K562 (cell line): ENCODE measurements around the gene CRAT. TPM values are rescaled to one million over a fixed set of nuclear protein-coding genes. Genes with fewer than 3 reads are reported as not detected.

Source experiments
- CGGBP1 ChIP-seq: fragments of 250-450 bp; sonication (Bioruptor Pico); IDR thresholded peaks from 2 replicates; pipeline ENCODE4 v1.9.0; 2021; ENCODE audit warnings: mild to moderate bottlenecking
- CTBP1 ChIP-seq: fragments of 450-650 bp; IDR thresholded peaks from 2 replicates; pipeline ENCODE4 v1.6.1; 2016; ENCODE audit warnings: borderline replicate concordance
- DMBX1 ChIP-seq: fragments of 250-450 bp; sonication (Bioruptor Pico); IDR thresholded peaks from 2 replicates; pipeline ENCODE4 v1.8.0; 2022; ENCODE audit warnings: inconsistent platforms, mild to moderate bottlenecking, moderate library complexity, borderline replicate concordance
- FOXK2 ChIP-seq, 2 experiments: fragments of 450-650 bp; IDR thresholded peaks in 1 of 2; conservative IDR thresholded peaks in 1 of 2; 2 replicates each; pipeline ENCODE4 v1.6.1; 2016; ENCODE audit warnings: low read depth in 2 of 2, mild to moderate bottlenecking in 1 of 2
- HES1 ChIP-seq: fragments of 450-650 bp; IDR thresholded peaks from 2 replicates; pipeline ENCODE4 v1.6.1; 2016; ENCODE audit warnings: low read depth, mild to moderate bottlenecking, moderate library complexity
- IRF1 ChIP-seq: sonication (generic); formaldehyde crosslinking; IDR thresholded peaks from 2 replicates; pipeline ENCODE4 v1.8.0; 2022; ENCODE audit warnings: missing genetic modification reagents, mild to moderate bottlenecking, borderline replicate concordance
- KDM5B ChIP-seq: fragments of 200-600 bp; sonication (generic); IDR thresholded peaks from 2 replicates; pipeline ENCODE4 v1.6.1; 2012; ENCODE audit warnings: low read depth, mild to moderate bottlenecking, moderate library complexity, low read length, control low read depth, inconsistent platforms; ENCODE audit not compliant: insufficient replicate concordance
- MITF ChIP-seq: IDR thresholded peaks from 2 replicates; pipeline ENCODE4 v1.6.1; 2014; ENCODE audit warnings: antibody characterized with exemption
- MTA1 ChIP-seq: fragments of 450-650 bp; IDR thresholded peaks from 2 replicates; pipeline ENCODE4 v1.6.1; 2017; ENCODE audit warnings: borderline replicate concordance
- MYNN ChIP-seq, 2 experiments: sonication (generic); formaldehyde crosslinking in 1 of 2; IDR thresholded peaks; 2 replicates each; pipeline versions ENCODE4 v1.5.0 to v1.6.1; 2016 to 2020; ENCODE audit warnings: antibody characterized with exemption in 1 of 2, missing genetic modification reagents in 1 of 2
- NR2C1 ChIP-seq, 2 experiments: fragments of 450-650 bp; IDR thresholded peaks; 2 replicates each; pipeline ENCODE4 v1.6.1; 2017; ENCODE audit warnings: mild to moderate bottlenecking in 2 of 2, antibody characterized with exemption in 1 of 2, inconsistent platforms in 1 of 2, missing compliant biosample characterization in 1 of 2, missing genetic modification characterization in 1 of 2
- NR3C1 ChIP-seq: sonication (generic); formaldehyde crosslinking; IDR thresholded peaks from 2 replicates; pipeline ENCODE4 v1.8.1; 2022; ENCODE audit warnings: missing genetic modification reagents
- RCOR1 ChIP-seq, 2 experiments: IDR thresholded peaks; 2 replicates each; pipeline ENCODE4 v1.6.1; 2012; ENCODE audit warnings: low read depth in 2 of 2, low read length in 2 of 2, borderline replicate concordance in 1 of 2, improper control_type of control experiment in 1 of 2
- RNF2 ChIP-seq: sonication (generic); IDR thresholded peaks from 2 replicates; pipeline ENCODE4 v1.6.1; 2016
- SIN3A ChIP-seq, 2 experiments: fragments of 150-350 bp in 1 of 2; IDR thresholded peaks; 2 replicates each; pipeline ENCODE4 v1.6.1; 2011 to 2016; ENCODE audit warnings: borderline replicate concordance in 2 of 2, low read depth in 2 of 2, low read length in 2 of 2, mild to moderate bottlenecking in 2 of 2, moderate library complexity in 2 of 2; ENCODE audit not compliant: control insufficient read depth in 1 of 2
- SMARCC2 ChIP-seq: fragments of 450-650 bp; IDR thresholded peaks from 2 replicates; pipeline ENCODE4 v1.6.1; 2017; ENCODE audit warnings: antibody characterized with exemption, moderate library complexity, mild to moderate bottlenecking, low read depth
- TEAD1 ChIP-seq, 2 experiments: fragments of 450-650 bp in 1 of 2; sonication (generic) in 1 of 2; formaldehyde crosslinking; IDR thresholded peaks; 2 replicates each; pipeline versions ENCODE4 v1.4.0 to v1.8.0; 2020 to 2022; ENCODE audit warnings: mild to moderate bottlenecking in 2 of 2, missing genetic modification reagents in 1 of 2
- ZNF263 ChIP-seq: sonication (generic); formaldehyde crosslinking; IDR thresholded peaks from 2 replicates; pipeline ENCODE4 v1.8.0; 2022; ENCODE audit warnings: mild to moderate bottlenecking, missing genetic modification reagents, borderline replicate concordance
- ZNF445 ChIP-seq: fragments of 250-450 bp; sonication (Bioruptor Pico); IDR thresholded peaks from 2 replicates; pipeline ENCODE4 v1.4.0; 2020; ENCODE audit warnings: low read depth, mild to moderate bottlenecking, moderate library complexity
- ZNF518B ChIP-seq: fragments of 250-450 bp; sonication (Bioruptor Pico); IDR thresholded peaks from 2 replicates; pipeline ENCODE4 v1.5.0; 2021; ENCODE audit warnings: mild to moderate bottlenecking, moderate library complexity
- polyA plus RNA-seq, 8 experiments: library from polyadenylated mRNA; depleted of rRNA in 4 of 8; stranded (reverse) in 5 of 8; unstranded in 3 of 8; fragments of >200 nt; fragmentation: Nextera tagmentation in 2 of 8; fragmentation: Illumina TruSeq in 1 of 8; extraction: Ambion mirVana in 2 of 8; extraction: Trizol in 1 of 8; gene quantifications; 2 replicates each; pipeline versions ENCODE4 v1.2.1 to v1.2.3, GENCODE V29; 2011 to 2014; ENCODE audit warnings: inconsistent platforms in 1 of 8, missing spikeins in 1 of 8
- total RNA-seq, 7 experiments: library from RNA; depleted of rRNA in 6 of 7; stranded (reverse); fragments of >200 nt in 6 of 7; fragmentation: Illumina TruSeq in 2 of 7; extraction: Trizol in 2 of 7; gene quantifications; 2 replicates each; pipeline versions ENCODE4 v1.2.1 to v1.2.3, GENCODE V29; 2011 to 2021; ENCODE audit warnings: low replicate concordance in 1 of 7

Gene CRAT
- total and polyA plus RNA-seq, 9 of the 15 experiments (the other 6 are each of a cell fraction or from before 2014, with no cell fraction given) = 0.20 to 13.8 (median 5.4) TPM

- no peak for TF ChIP-seq KDM5B
- TF ChIP-seq CGGBP1 (CRISPR knock-in tag) = no peak
- TF ChIP-seq MTA1 = 0 out of 2 replicates have a peak, but pooled peaks have one; percentile 37
- no peak for TF ChIP-seq MITF
- TF ChIP-seq MYNN (IDR thresholded peaks at IDR 0.05) = no peak
- no peak for TF ChIP-seq MYNN (CRISPR knock-in tag; IDR thresholded peaks at IDR 0.05)
- TF ChIP-seq ZNF518B (CRISPR knock-in tag) = no peak
- TF ChIP-seq RCOR1 (IDR thresholded peaks at IDR 0.05; ENCODE audit: borderline replicate concordance in 1 of 2, low read depth in 2 of 2, low read length in 2 of 2) = peak in 1 of 2 experiments; percentile 86; a peak in 1 of 4 replicates
- TF ChIP-seq HES1 = no peak
- no peak for TF ChIP-seq NR3C1 (CRISPR knock-in tag)
- no peak for TF ChIP-seq ZNF445 (CRISPR knock-in tag)
- no peak for TF ChIP-seq DMBX1 (CRISPR knock-in tag)
- no peak for TF ChIP-seq NR2C1 (IDR thresholded peaks at IDR 0.05)
- no peak for TF ChIP-seq NR2C1 (tag; IDR thresholded peaks at IDR 0.05)
- TF ChIP-seq ZNF263 (CRISPR knock-in tag) = no peak
- no peak for TF ChIP-seq SIN3A (IDR thresholded peaks at IDR 0.05; ENCODE audit: borderline replicate concordance in 2 of 2, control insufficient read depth in 1 of 2, low read depth in 2 of 2, low read length in 2 of 2)
- peak; percentile 54; the same call in 1 of the 2 replicates for TF ChIP-seq SMARCC2
- TF ChIP-seq FOXK2 (conservative IDR thresholded peaks at IDR 0.05 in 1 of 2, IDR thresholded peaks at IDR 0.05 in 1 of 2; ENCODE audit: low read depth in 2 of 2) = no peak
- 0 out of 2 replicates have a peak, but pooled peaks have one; percentile 36 for TF ChIP-seq RNF2
- TF ChIP-seq CTBP1 = peak; percentile 83; the same call in 1 of the 2 replicates
- TF ChIP-seq TEAD1 (CRISPR knock-in tag; IDR thresholded peaks at IDR 0.05) = no peak
- no peak for TF ChIP-seq IRF1 (CRISPR knock-in tag)
Measured at GRCh38 chr9:129113645-129114304, 3.2 kb upstream of the CRAT start (continued).
